GM18861 (cell line): Measurements from ENCODE around the gene EEF1AKMT1.

ENCODE experiments used
- ATAC-seq: cut with Tn5 transposase; IDR thresholded peaks from one replicate; pipeline ENCODE4 v1.9.1; 2021; ENCODE audit not compliant: unreplicated experiment

Gene EEF1AKMT1

GRCh38 chr13:20719783-20720182 lies 54.0 kb downstream of the EEF1AKMT1 start:
- ATAC-seq: no peak

- ATAC-seq: no peak
Observed at GRCh38 chr13:20718958-20719566, 54.7 kb downstream of the EEF1AKMT1 start.

GRCh38 chr13:20717581-20718542 lies 55.9 kb downstream of the EEF1AKMT1 start:
- no peak for ATAC-seq

- ATAC-seq: no peak
Observed at GRCh38 chr13:20716951-20717350, 56.8 kb downstream of the EEF1AKMT1 start.

- ATAC-seq: no peak
Observed at GRCh38 chr13:20715330-20715712, 58.4 kb downstream of the EEF1AKMT1 start.

GRCh38 chr13:20714563-20715329 lies 59.0 kb downstream of the EEF1AKMT1 start:
- no peak for ATAC-seq

GRCh38 chr13:20714161-20714560 lies 59.6 kb downstream of the EEF1AKMT1 start:
- no peak for ATAC-seq

GRCh38 chr13:20713751-20714150 lies 60.0 kb downstream of the EEF1AKMT1 start:
- ATAC-seq: no peak

- no peak for ATAC-seq
Observed at GRCh38 chr13:20713014-20713376, 60.8 kb downstream of the EEF1AKMT1 start.

GRCh38 chr13:20711301-20712044 lies 62.3 kb downstream of the EEF1AKMT1 start:
- no peak for ATAC-seq

- no peak for ATAC-seq
Observed at GRCh38 chr13:20709782-20710181, 64.0 kb downstream of the EEF1AKMT1 start.

GRCh38 chr13:20709369-20709768 lies 64.4 kb downstream of the EEF1AKMT1 start:
- no peak for ATAC-seq

GRCh38 chr13:20708216-20708615 lies 65.5 kb downstream of the EEF1AKMT1 start:
- no peak for ATAC-seq

- no peak for ATAC-seq
Observed at GRCh38 chr13:20706661-20707060, 67.1 kb downstream of the EEF1AKMT1 start.

- ATAC-seq: no peak
Observed at GRCh38 chr13:20704459-20705069, 69.2 kb downstream of the EEF1AKMT1 start.

GRCh38 chr13:20703780-20704458 lies 69.8 kb downstream of the EEF1AKMT1 start:
- peak; percentile 92 for ATAC-seq

- peak; percentile 4 for ATAC-seq
Observed at GRCh38 chr13:20702915-20703779, 70.6 kb downstream of the EEF1AKMT1 start, which contains the start of gene IL17D. TSS of gene IL17D (plus strand) at chr13:20703699. CDS start at chr13:20704002, 303 bp downstream.

- no peak for ATAC-seq
Observed at GRCh38 chr13:20702530-20702914, 71.2 kb downstream of the EEF1AKMT1 start.

GRCh38 chr13:20701461-20701860 lies 72.3 kb downstream of the EEF1AKMT1 start:
- ATAC-seq: no peak
